Astrocyte of the cerebellum (primary cell): ENCODE data around the gene TIRAP.
"Not testable (repeated sequence)": the region's sequence is repeated elsewhere in the genome, so short reads cannot be mapped to it uniquely, and the experiment has no call there.

ENCODE experiments used
- DNase-seq: peaks from one replicate; pipeline ENCODE4 v3.0.0-alpha.2; 2011; ENCODE audit warnings: low read depth
- H3K4me3 ChIP-seq: 2 replicates; pipeline ENCODE4 v1.5.1; 2011; ENCODE audit warnings: mild to moderate bottlenecking, low read depth, low read length, moderate library complexity
- in situ Hi-C: cut with HindIII; loops from 2 replicates; pipeline ENCODE4 v1.10.0; 2017; ENCODE audit warnings: low sequenced_read_pairs
- TF ChIP-seq, protein P1 (sequence below): IDR thresholded peaks from 2 replicates; pipeline ENCODE4 v1.5.1; 2012; ENCODE audit warnings: low read length, low read depth, moderate library complexity, mild to moderate bottlenecking; ENCODE audit errors: missing control alignments

The TIRAP gene

DNA sequence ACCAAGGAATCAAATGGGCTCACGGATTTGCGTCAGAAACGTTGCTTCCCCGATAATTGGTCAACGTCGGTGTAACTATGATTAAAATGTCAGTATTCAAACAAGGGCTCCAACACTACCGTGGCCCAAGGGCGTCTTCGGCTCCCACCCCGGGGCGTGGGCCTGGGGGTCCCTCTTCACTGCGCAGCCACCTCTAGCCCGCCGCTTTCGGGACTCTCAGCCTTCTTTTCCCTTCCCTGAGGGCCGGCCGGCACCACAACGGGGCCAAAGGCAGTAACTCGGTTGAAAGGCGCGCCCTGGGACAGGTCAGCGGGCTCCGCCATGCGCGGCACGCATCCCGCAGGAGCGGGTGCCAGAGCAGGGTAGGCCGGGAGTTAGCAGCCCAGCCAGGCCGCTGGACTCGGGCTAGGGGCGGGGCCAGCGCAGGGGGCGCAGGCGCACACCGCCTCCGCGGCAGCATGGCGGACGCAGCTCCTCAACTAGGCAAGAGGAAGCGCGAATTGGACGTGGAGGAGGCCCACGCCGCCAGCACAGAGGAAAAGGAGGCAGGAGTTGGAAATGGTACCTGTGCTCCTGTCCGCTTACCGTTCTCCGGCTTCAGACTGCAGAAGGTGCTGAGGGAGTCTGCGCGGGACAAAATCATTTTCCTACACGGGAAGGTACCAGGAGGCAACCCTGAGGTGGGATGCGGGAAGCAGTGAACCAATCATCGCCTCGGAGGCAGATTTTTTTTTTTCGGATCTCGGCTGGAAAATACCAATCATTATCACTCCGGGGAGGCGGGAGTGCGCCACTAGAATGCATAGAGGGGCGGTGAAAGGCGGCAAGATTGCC, 20.9 kb downstream of the TIRAP start, which contains the start of gene DCPS:
TSS of gene DCPS (plus strand) at position 438 of the 834 bp plus-strand sequence. CDS start at position 459, 21 bp downstream.
- TF ChIP-seq, protein P1, sequence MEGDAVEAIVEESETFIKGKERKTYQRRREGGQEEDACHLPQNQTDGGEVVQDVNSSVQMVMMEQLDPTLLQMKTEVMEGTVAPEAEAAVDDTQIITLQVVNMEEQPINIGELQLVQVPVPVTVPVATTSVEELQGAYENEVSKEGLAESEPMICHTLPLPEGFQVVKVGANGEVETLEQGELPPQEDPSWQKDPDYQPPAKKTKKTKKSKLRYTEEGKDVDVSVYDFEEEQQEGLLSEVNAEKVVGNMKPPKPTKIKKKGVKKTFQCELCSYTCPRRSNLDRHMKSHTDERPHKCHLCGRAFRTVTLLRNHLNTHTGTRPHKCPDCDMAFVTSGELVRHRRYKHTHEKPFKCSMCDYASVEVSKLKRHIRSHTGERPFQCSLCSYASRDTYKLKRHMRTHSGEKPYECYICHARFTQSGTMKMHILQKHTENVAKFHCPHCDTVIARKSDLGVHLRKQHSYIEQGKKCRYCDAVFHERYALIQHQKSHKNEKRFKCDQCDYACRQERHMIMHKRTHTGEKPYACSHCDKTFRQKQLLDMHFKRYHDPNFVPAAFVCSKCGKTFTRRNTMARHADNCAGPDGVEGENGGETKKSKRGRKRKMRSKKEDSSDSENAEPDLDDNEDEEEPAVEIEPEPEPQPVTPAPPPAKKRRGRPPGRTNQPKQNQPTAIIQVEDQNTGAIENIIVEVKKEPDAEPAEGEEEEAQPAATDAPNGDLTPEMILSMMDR: no peak
- H3K4me3 ChIP-seq: peak within 1 kb of the TSS; percentile 73
- in situ Hi-C loops: no loop called here
- DNase-seq: peak; percentile 69

DNA sequence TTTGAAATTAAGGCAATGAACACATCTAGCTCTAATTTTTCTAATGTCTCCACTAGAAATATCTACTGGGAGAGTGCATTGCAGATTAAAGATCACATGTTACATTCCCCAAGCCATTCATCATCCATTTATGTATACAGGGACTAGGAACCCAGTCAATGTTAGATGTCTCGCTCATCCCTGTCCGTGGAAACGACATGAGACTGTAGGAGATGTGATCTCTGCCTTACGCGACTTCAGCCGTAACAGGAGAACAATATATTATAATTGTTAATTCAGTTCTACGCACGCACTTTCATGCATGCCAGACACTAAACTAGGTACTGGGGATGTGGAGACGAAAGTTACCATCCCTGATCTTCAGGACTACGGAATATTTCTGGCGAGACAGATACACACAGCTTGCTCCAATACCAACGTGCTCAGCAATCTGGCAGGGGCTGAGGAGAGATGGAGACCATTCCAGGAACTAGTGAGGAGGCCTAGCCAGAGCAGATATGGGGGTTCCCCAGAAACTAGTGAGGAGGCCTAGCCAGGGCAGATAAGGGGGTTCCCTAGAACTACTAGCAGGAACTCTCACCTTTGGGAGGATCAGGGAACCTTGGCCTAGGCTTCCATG, 21.7 kb downstream of the TIRAP start:
- TF ChIP-seq, protein P1: no peak
- in situ Hi-C loops: no loop called here
- no peak for DNase-seq
- H3K4me3 ChIP-seq: peak overlapping the region; percentile 73

GRCh38 chr11:126305699-126306098, 22.8 kb downstream of the TIRAP start:
- TF ChIP-seq, protein P1: no peak
- no peak for DNase-seq
- H3K4me3 ChIP-seq: no peak overlapping the region
- in situ Hi-C loops: no loop called here

DNA sequence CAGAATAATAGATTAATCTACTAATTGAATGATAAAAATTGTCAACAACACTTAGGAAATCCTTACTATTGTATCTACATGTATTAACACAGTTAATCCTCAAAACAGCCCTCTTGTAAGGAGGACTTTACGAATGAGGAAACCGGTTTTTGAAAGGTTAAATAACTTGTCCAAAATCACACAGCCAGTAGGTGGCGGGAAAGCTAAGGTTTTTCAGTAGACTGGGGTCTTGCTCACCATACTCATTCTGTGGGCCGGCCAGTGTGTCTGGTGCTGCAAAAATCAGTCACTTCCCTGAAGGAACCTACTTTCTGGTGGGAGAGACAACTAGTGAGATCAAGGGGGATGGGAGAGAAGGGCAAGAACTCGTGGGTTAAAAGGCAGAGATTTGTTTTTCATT, 24.8 kb downstream of the TIRAP start:
- in situ Hi-C loops: no loop called here
- TF ChIP-seq, protein P1: peak; percentile 60
- DNase-seq: peak; percentile 53
- no peak overlapping the region for H3K4me3 ChIP-seq

GRCh38 chr11:126308271-126308671, 25.4 kb downstream of the TIRAP start:
- in situ Hi-C loops: no loop called here
- H3K4me3 ChIP-seq: no peak overlapping the region
- TF ChIP-seq, protein P1: no peak
- DNase-seq: no peak

GRCh38 chr11:126308771-126309170, 25.9 kb downstream of the TIRAP start:
- H3K4me3 ChIP-seq, in situ Hi-C loops, DNase-seq: not testable (repeated sequence)
